CD4-positive, alpha-beta T cell (primary cell): ENCODE measurements around the gene TMUB1. TPM values are rescaled to one million over a fixed set of nuclear protein-coding genes. Genes with fewer than 3 reads are reported as not detected.

Source experiments
- ATAC-seq: fragments of 200-7000 bp; cut with Tn5 transposase; one replicate; pipeline ENCODE4 v1.10.0; 2022; ENCODE audit warnings: mild to moderate bottlenecking; ENCODE audit not compliant: poor library complexity
- CTCF ChIA-PET: fragments of 350-600 bp; sonication (Branson Sonifier 250); formaldehyde crosslinking; loops from one replicate; lab custom pipeline; 2021; ENCODE audit warnings: antibody characterized with exemption, inconsistent platforms; lab: Charles Lee
- POLR2A ChIA-PET: fragments of 350-600 bp; sonication (Branson Sonifier 250); formaldehyde crosslinking; loops from one replicate; lab custom pipeline; 2021; ENCODE audit warnings: antibody characterized with exemption, inconsistent platforms; lab: Charles Lee
- DNase-seq, 14 experiments: peaks; one replicate each; pipeline ENCODE4 v3.0.0-alpha.2; 2013 to 2020; ENCODE audit warnings: mixed read lengths in 2 of 14
- H3K27ac ChIP-seq, 2 donors: one replicate each; pipeline versions ENCODE4 v1.5.1 to v1.7.0; 2013; ENCODE audit warnings: low read length in 2 of 2, low read depth in 1 of 2, mild to moderate bottlenecking in 1 of 2
- H3K27me3 ChIP-seq, 2 experiments: 1 replicate in 1 of 2; 2 replicates in 1 of 2; pipeline versions ENCODE4 v1.6.1 to v1.7.0; 2013; ENCODE audit warnings: low read length in 2 of 2, control low read depth in 1 of 2, mild to moderate bottlenecking in 1 of 2, moderate library complexity in 1 of 2; ENCODE audit not compliant: insufficient read depth in 2 of 2, control insufficient read depth in 1 of 2
- H3K36me3 ChIP-seq: one replicate; pipeline ENCODE4 v1.6.1; 2013; ENCODE audit warnings: low read length, control low read depth; ENCODE audit not compliant: insufficient read depth
- H3K4me1 ChIP-seq: one replicate; pipeline ENCODE4 v1.6.1; 2013; ENCODE audit warnings: low read length, control low read depth; ENCODE audit not compliant: insufficient read depth
- H3K4me3 ChIP-seq: one replicate; pipeline ENCODE4 v1.5.1; 2013; ENCODE audit warnings: mild to moderate bottlenecking, low read length, moderate library complexity
- H3K9me3 ChIP-seq, 2 experiments: 1 replicate in 1 of 2; 2 replicates in 1 of 2; pipeline versions ENCODE4 v1.6.1 to v1.7.0; 2013; ENCODE audit warnings: low read length in 2 of 2, mild to moderate bottlenecking in 2 of 2, control low read depth in 1 of 2, moderate library complexity in 1 of 2; ENCODE audit not compliant: control insufficient read depth in 1 of 2, insufficient read depth in 1 of 2
- H3K27ac Mint-ChIP-seq: one replicate; pipeline ENCODE4 v1.8.0; 2020; ENCODE audit warnings: mixed read lengths
- H3K27me3 Mint-ChIP-seq: one replicate; pipeline ENCODE4 v1.8.0; 2021; ENCODE audit warnings: mixed read lengths
- H3K36me3 Mint-ChIP-seq: one replicate; pipeline ENCODE4 v1.8.0; 2021; ENCODE audit warnings: low read depth, mixed read lengths
- H3K4me1 Mint-ChIP-seq: one replicate; pipeline ENCODE4 v1.8.0; 2021; ENCODE audit warnings: low read depth, mixed read lengths
- H3K4me3 Mint-ChIP-seq: one replicate; pipeline ENCODE4 v1.8.0; 2020; ENCODE audit warnings: mild to moderate bottlenecking, mixed read lengths
- H3K9me3 Mint-ChIP-seq: one replicate; pipeline ENCODE4 v1.8.0; 2020; ENCODE audit warnings: mixed read lengths
- CTCF ChIP-seq: fragments of 200-600 bp; IDR thresholded peaks from one replicate; pipeline ENCODE4 v1.8.0; 2022; ENCODE audit warnings: antibody characterized with exemption, mild to moderate bottlenecking
- intact Hi-C, 2 experiments: fragments of 100-400 bp; cut with DNase I in 1 of 2; cut with micrococcal nuclease in 1 of 2; formaldehyde crosslinking; loops; one replicate each; pipeline versions ENCODE4 v1.15.1 to v1.9.0; 2023 to 2025; cut with DNase I, micrococcal nuclease
- total RNA-seq, 174 experiments: library from RNA in 2 of 174; stranded (reverse) in 2 of 174; gene quantifications; one replicate each; pipeline ENCODE4 v1.2.3 and lab custom pipeline; 2021 to 2026

Gene TMUB1
- total RNA-seq, 2 experiments from 2014 or later: 44.5 to 46.6 TPM

- DNase-seq (no peak), ATAC-seq (no peak)
- ChIA-PET POLR2A (no interaction called here), CTCF (interaction anchor here (1.1 kb wide), 1 partner anchor 81 kb away, joined by 3 read pairs; no protein-coding TSS in a partner anchor)
- Mint-ChIP-seq H3K4me1 (no peaks in the 10 kb centered on the region), H3K4me3 (no peak overlapping the region), H3K36me3 (no peaks in the 10 kb centered on the region), H3K9me3 (no peaks in the 10 kb centered on the region), H3K27ac (no peak overlapping the region), H3K27me3 (no peaks in the 10 kb centered on the region)
- H3K27ac ChIP-seq: no peak overlapping the region
- intact Hi-C loops: no loop called here
- H3K9me3 ChIP-seq: no peaks in the 10 kb centered on the region
- no peaks in the 10 kb centered on the region for H3K27me3 ChIP-seq
- no peaks in the 10 kb centered on the region for H3K36me3 ChIP-seq
- peaks cover 9% of the 10 kb centered on the region for H3K4me1 ChIP-seq
- no peak for TF ChIP-seq CTCF
- no peak overlapping the region for H3K4me3 ChIP-seq
Observed at GRCh38 chr7:151099486-151100211, 16.4 kb upstream of the TMUB1 start.

- ATAC-seq (peak; percentile 62), DNase-seq (peak in 3 of 14 experiments; percentile 19 to 70 (median 43))
- Mint-ChIP-seq H3K4me3 (no peak overlapping the region), H3K36me3 (peaks cover 6% of the 10 kb centered on the region), H3K27me3 (no peaks in the 10 kb centered on the region), H3K27ac (peak overlapping the region; percentile 73), H3K4me1 (peaks cover 5% of the 10 kb centered on the region), H3K9me3 (no peaks in the 10 kb centered on the region)
- ChIA-PET CTCF (interaction anchor here (2.1 kb wide), 1 partner anchor 28 kb away, joined by 4 read pairs; no protein-coding TSS in a partner anchor), POLR2A (no interaction called here)
- intact Hi-C loops: no loop called here
- no peak overlapping the region for H3K27ac ChIP-seq
- no peaks in the 10 kb centered on the region for H3K9me3 ChIP-seq
- peaks cover 15% of the 10 kb centered on the region for H3K4me1 ChIP-seq
- H3K4me3 ChIP-seq: no peak overlapping the region
- H3K27me3 ChIP-seq: no peaks in the 10 kb centered on the region
- no peaks in the 10 kb centered on the region for H3K36me3 ChIP-seq
- no peak for TF ChIP-seq CTCF
Observed at GRCh38 chr7:151095828-151096475, 12.7 kb upstream of the TMUB1 start.

- no peaks in the 10 kb centered on the region for H3K27me3 ChIP-seq
- H3K9me3 ChIP-seq: no peaks in the 10 kb centered on the region
- Mint-ChIP-seq H3K9me3 (no peaks in the 10 kb centered on the region), H3K27ac (no peak overlapping the region), H3K4me1 (peaks cover 5% of the 10 kb centered on the region), H3K4me3 (no peak overlapping the region), H3K27me3 (no peaks in the 10 kb centered on the region), H3K36me3 (peaks cover 6% of the 10 kb centered on the region)
- ATAC-seq (peak; percentile 25), DNase-seq (peak in 1 of 14 experiments; percentile 51)
- intact Hi-C loops: no loop called here
- no peak for TF ChIP-seq CTCF
- no peak overlapping the region for H3K27ac ChIP-seq
- peaks cover 18% of the 10 kb centered on the region for H3K4me1 ChIP-seq
- ChIA-PET CTCF (interaction anchor here (0.9 to 2.1 kb wide), 2 partner anchors 28 to 44 kb away, joined by 3 to 4 read pairs; no protein-coding TSS in a partner anchor), POLR2A (no interaction called here)
- H3K36me3 ChIP-seq: no peaks in the 10 kb centered on the region
- no peak overlapping the region for H3K4me3 ChIP-seq
Observed at GRCh38 chr7:151095123-151095797, 12.0 kb upstream of the TMUB1 start.
